Measurements from ENCODE around the gene OR2V2.

The OR2V2 gene

GRCh38 chr5:181207214-181207959, 60.0 kb downstream of the OR2V2 start:
- peak overlapping the region; percentile 57 for H3K4me3 ChIP-seq (ENCODE audit: low read depth, low read length)
- TF ChIP-seq CTCF (IDR thresholded peaks at IDR 0.05; ENCODE audit: control insufficient read depth, extremely low read depth, insufficient read depth) = no peak
- no peak for DNase-seq (ENCODE audit: low read depth)

GRCh38 chr5:181207960-181208253, 60.5 kb downstream of the OR2V2 start:
- DNase-seq (ENCODE audit: low read depth) = no peak
- peak overlapping the region; percentile 57 for H3K4me3 ChIP-seq (ENCODE audit: low read depth, low read length)
- TF ChIP-seq CTCF (IDR thresholded peaks at IDR 0.05; ENCODE audit: control insufficient read depth, extremely low read depth, insufficient read depth) = no peak
